MCF 10A (cell line): ENCODE data around the gene SLC2A11. TPM values are rescaled to one million over a fixed set of nuclear protein-coding genes. Genes with fewer than 3 reads are reported as not detected.

Source experiments
- BruUV-seq: library from RNA; stranded (reverse); fragments of 400-500 nt; replicated peaks from 2 replicates; lab custom pipeline; 2021; lab: Mats Ljungman, UMichigan
- CTCF ChIA-PET: fragments of 300-600 bp; sonication (Branson Sonifier 250); formaldehyde crosslinking; extraction: SDS; loops from one replicate; lab custom pipeline; 2021; ENCODE audit warnings: antibody characterized with exemption, inconsistent platforms; lab: Yijun Ruan, JAX
- POLR2A ChIA-PET: fragments of 300-600, 350-650 bp; sonication (Branson Sonifier 250); formaldehyde crosslinking; extraction: SDS; loops from one replicate; lab custom pipeline; 2020; ENCODE audit warnings: antibody characterized with exemption, inconsistent platforms; lab: Yijun Ruan, JAX
- DNase-seq: peaks from one replicate; pipeline ENCODE4 v3.0.0-alpha.2; 2018; ENCODE audit not compliant: unreplicated experiment
- H3K27ac Mint-ChIP-seq: one replicate; pipeline ENCODE4 v1.8.0; 2022; ENCODE audit warnings: mild to moderate bottlenecking, low read depth, mixed read lengths; ENCODE audit not compliant: unreplicated experiment
- H3K27me3 Mint-ChIP-seq: one replicate; pipeline ENCODE4 v1.8.0; 2022; ENCODE audit warnings: mixed read lengths; ENCODE audit not compliant: insufficient read depth, unreplicated experiment
- H3K36me3 Mint-ChIP-seq: one replicate; pipeline ENCODE4 v1.8.0; 2022; ENCODE audit warnings: mild to moderate bottlenecking, moderate library complexity, mixed read lengths; ENCODE audit not compliant: insufficient read depth, unreplicated experiment
- H3K4me1 Mint-ChIP-seq: one replicate; pipeline ENCODE4 v1.8.0; 2022; ENCODE audit warnings: mixed read lengths; ENCODE audit not compliant: insufficient read depth, unreplicated experiment
- H3K4me3 Mint-ChIP-seq: one replicate; pipeline ENCODE4 v1.8.0; 2022; ENCODE audit warnings: mild to moderate bottlenecking, moderate library complexity, mixed read lengths; ENCODE audit not compliant: unreplicated experiment
- H3K9me3 Mint-ChIP-seq: one replicate; pipeline ENCODE4 v1.8.0; 2022; ENCODE audit warnings: mixed read lengths; ENCODE audit not compliant: unreplicated experiment
- intact Hi-C: fragments of 100-400 bp; cut with micrococcal nuclease; formaldehyde crosslinking; loops from 2 replicates; pipeline ENCODE4 v1.14.1; 2022
- total RNA-seq: library from RNA; stranded (reverse); gene quantifications from 2 replicates; pipeline ENCODE4 v1.2.3, GENCODE V29; 2022
- TF ChIP-seq, protein P1 (sequence below): fragments of 200-600 bp; IDR thresholded peaks from one replicate; pipeline ENCODE4 v1.8.0; 2022; ENCODE audit warnings: antibody characterized with exemption, mild to moderate bottlenecking; ENCODE audit not compliant: unreplicated experiment

The SLC2A11 gene
- total RNA-seq, 1 experiment from 2014 or later = 9.6 TPM

- Mint-ChIP-seq H3K27me3 (no peaks in the 10 kb centered on the region), H3K4me3 (no peak overlapping the region), H3K9me3 (no peaks in the 10 kb centered on the region), H3K27ac (no peak overlapping the region), H3K36me3 (peaks cover 20% of the 10 kb centered on the region), H3K4me1 (no peaks in the 10 kb centered on the region)
- ChIA-PET POLR2A (no interaction called here), CTCF (interaction anchor here (0.9 kb wide), 1 partner anchor 16 kb away, joined by 3 read pairs; no protein-coding TSS in a partner anchor)
- BruUV-seq = no TSS peak
- DNase-seq = no peak
- intact Hi-C loops = no loop called here
- TF ChIP-seq, protein P1, sequence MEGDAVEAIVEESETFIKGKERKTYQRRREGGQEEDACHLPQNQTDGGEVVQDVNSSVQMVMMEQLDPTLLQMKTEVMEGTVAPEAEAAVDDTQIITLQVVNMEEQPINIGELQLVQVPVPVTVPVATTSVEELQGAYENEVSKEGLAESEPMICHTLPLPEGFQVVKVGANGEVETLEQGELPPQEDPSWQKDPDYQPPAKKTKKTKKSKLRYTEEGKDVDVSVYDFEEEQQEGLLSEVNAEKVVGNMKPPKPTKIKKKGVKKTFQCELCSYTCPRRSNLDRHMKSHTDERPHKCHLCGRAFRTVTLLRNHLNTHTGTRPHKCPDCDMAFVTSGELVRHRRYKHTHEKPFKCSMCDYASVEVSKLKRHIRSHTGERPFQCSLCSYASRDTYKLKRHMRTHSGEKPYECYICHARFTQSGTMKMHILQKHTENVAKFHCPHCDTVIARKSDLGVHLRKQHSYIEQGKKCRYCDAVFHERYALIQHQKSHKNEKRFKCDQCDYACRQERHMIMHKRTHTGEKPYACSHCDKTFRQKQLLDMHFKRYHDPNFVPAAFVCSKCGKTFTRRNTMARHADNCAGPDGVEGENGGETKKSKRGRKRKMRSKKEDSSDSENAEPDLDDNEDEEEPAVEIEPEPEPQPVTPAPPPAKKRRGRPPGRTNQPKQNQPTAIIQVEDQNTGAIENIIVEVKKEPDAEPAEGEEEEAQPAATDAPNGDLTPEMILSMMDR = no peak
Observed at GRCh38 chr22:23875801-23876200, 18.1 kb downstream of the SLC2A11 start.

DNA sequence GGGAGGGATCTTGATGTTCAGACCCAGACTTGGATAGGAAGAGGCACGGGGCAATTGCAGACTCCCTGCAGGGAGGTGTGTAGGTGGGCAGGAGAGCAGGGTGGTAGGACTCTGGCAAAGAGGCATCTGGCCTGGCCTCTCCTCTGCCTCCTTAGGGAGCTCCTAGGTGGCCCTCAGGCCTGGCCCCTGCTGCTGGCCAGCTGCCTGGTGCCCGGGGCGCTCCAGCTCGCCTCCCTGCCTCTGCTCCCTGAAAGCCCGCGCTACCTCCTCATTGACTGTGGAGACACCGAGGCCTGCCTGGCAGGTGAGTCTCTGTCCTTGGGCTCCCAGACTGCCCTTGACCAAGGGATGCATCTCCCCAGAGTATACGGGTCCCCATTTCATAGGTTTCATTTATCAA lies 19.9 kb downstream of the SLC2A11 start:
- H3K27ac Mint-ChIP-seq = no peak overlapping the region
- H3K9me3 Mint-ChIP-seq = no peaks in the 10 kb centered on the region
- H3K36me3 Mint-ChIP-seq = peaks cover 15% of the 10 kb centered on the region
- H3K4me1 Mint-ChIP-seq = no peaks in the 10 kb centered on the region
- H3K4me3 Mint-ChIP-seq = no peak overlapping the region
- TF ChIP-seq, protein P1 = no peak
- H3K27me3 Mint-ChIP-seq = no peaks in the 10 kb centered on the region
- DNase-seq = no peak
- CTCF ChIA-PET = interaction anchor here (1.7 kb wide), 1 partner anchor 11 kb away, joined by 5 read pairs; no protein-coding TSS in a partner anchor
- POLR2A ChIA-PET = no interaction called here
- BruUV-seq = no TSS peak
- intact Hi-C loops = no loop called here

DNA sequence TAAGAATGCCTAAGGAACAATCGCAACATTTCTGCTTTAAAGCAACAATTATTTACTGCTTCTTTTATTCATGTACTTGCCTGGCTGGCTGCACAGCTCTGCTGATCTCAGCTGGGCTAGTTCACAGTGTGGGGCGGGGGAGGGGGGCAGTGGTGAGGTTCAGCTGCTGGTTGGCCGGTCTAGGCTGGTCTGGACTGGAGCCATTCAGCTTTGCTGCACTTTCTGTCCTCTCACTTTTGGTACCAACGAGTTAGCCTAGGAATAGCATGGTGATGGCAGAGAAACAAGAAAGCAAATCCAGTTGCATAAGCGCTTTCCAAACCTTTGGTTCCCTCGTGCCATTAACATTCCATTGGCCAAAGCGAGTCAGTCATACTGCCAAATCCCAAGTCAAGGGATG lies 20.5 kb downstream of the SLC2A11 start:
- H3K4me3 Mint-ChIP-seq = no peak overlapping the region
- BruUV-seq = no TSS peak
- H3K9me3 Mint-ChIP-seq = no peaks in the 10 kb centered on the region
- H3K4me1 Mint-ChIP-seq = no peaks in the 10 kb centered on the region
- ChIA-PET POLR2A (no interaction called here), CTCF (interaction anchor here (0.6 to 1.7 kb wide), 2 partner anchors 10 to 28 kb away, joined by 4 to 5 read pairs; no protein-coding TSS in a partner anchor)
- TF ChIP-seq, protein P1 = no peak
- H3K36me3 Mint-ChIP-seq = peaks cover 15% of the 10 kb centered on the region
- no peak for DNase-seq
- H3K27me3 Mint-ChIP-seq = no peaks in the 10 kb centered on the region
- intact Hi-C loops = no loop called here
- H3K27ac Mint-ChIP-seq = no peak overlapping the region

GRCh38 chr22:23882370-23882769 lies 24.7 kb downstream of the SLC2A11 start:
- H3K4me3 Mint-ChIP-seq = no peak overlapping the region
- H3K27me3 Mint-ChIP-seq = no peaks in the 10 kb centered on the region
- no peak overlapping the region for H3K27ac Mint-ChIP-seq
- ChIA-PET CTCF (no interaction called here), POLR2A (no interaction called here)
- no peaks in the 10 kb centered on the region for H3K9me3 Mint-ChIP-seq
- DNase-seq = no peak
- H3K4me1 Mint-ChIP-seq = no peaks in the 10 kb centered on the region
- peaks cover 15% of the 10 kb centered on the region for H3K36me3 Mint-ChIP-seq
- no TSS peak for BruUV-seq
- intact Hi-C loops = no loop called here
- TF ChIP-seq, protein P1 = no peak
